ENCODE measurements around the gene SOCS1.
A peak's percentile ranks its signal among the peaks of the same experiment; 100 is the strongest.
"Not testable (repeated sequence)": the region's sequence is repeated elsewhere in the genome, so short reads cannot be mapped to it uniquely, and the experiment has no call there.

SOCS1 gene

GRCh38 chr16:11224894-11225676 lies 30.9 kb downstream of the SOCS1 start:
- DNase-seq (ENCODE audit: low read depth), result peak; percentile 82

DNA sequence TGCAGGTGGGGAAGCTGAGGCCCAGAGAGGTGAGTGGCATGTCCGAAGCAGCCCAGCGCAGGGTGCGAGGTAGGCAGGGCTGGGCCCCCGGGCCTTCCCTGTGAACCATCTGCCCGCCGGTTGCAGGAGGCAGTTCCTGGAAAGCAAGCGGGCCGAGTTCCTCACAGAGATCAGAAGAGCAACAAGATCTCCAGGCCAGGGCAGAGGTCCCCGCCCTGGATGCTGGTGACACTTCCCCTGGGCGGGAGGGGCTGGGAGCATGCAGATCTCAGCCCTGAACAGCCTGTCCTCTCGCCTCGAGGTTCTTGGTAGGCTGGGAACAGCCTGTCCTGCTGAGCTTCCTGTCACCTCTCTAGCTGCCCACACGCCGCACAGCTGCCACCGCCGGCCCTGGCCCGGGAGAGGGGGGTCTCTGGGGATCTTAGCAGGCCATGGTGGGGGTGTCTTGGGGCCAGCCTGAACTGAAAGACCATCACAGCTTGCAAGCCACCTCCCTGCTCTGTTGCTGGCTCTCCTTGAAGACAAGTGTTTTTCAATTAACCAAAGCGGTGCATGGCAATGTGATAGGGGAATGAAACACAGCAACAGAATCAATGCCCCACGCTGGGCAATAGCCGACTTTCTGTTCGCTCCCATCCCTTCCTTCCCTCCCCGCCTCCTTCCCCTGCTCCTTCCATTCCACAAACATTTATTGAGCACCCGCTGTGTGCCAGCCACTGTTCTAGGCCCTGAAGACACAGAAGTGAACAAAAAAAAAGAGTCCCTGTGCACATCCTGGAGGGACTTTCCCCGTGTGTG lies 31.7 kb downstream of the SOCS1 start:
- peak; percentile 72 for DNase-seq (ENCODE audit: low read depth)

- not testable (repeated sequence) for DNase-seq (ENCODE audit: low read depth)
Measured at GRCh38 chr16:11220507-11220906, 35.5 kb downstream of the SOCS1 start.

DNA sequence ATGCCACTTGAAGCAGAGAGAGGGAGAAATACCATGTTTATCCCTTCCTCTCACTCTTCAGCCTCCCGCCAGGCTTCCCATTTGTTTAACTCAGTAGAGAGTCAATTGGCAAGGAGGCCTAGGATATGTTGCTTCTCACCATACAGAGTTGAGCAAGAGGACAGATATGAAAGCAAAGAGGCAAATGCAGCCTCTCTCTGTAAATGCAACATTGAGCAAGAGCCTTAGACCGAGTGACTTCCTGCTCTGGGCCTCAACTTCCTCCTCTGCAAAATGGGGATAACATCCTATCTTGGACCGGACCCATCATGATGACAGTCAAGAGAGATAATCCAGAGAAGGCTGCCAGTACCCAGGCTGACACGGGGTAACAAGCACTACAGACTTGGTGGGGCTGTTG lies 36.8 kb downstream of the SOCS1 start:
- DNase-seq (ENCODE audit: low read depth), result no peak

GRCh38 chr16:11218604-11218962 lies 37.4 kb downstream of the SOCS1 start:
- DNase-seq (ENCODE audit: low read depth), result no peak

- DNase-seq (ENCODE audit: low read depth), result no peak
Measured at GRCh38 chr16:11217651-11218603, 38.1 kb downstream of the SOCS1 start.

DNA sequence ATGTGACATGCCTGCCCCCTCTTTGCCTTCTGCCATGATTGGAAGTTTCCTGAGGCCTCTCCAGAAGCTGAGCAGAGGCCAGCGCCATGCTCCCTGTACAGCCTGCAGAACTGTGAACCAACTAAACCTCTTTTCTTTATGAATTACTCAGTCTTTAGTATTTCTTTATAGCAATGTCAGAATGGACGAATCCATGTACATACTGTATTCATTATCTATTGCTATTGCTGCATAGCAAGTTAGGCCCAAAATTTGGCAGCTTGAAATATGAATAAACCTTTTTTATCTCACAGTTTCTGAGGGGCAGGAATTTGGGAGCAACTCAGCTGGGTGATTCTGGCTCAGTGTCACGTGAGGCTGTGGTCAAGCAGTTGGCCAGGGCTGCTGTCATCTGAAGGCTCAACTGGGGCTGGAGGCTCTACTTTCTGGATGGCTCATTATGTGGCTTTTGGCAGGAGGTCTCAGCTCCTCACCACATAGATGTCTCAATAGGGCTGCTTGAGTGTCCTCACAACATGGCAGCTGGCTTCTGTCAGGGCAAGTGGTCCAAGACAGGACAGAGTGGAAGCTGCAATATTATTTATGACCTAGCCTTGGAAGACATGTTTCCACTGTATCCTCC lies 40.0 kb downstream of the SOCS1 start:
- no peak for DNase-seq (ENCODE audit: low read depth)

DNA sequence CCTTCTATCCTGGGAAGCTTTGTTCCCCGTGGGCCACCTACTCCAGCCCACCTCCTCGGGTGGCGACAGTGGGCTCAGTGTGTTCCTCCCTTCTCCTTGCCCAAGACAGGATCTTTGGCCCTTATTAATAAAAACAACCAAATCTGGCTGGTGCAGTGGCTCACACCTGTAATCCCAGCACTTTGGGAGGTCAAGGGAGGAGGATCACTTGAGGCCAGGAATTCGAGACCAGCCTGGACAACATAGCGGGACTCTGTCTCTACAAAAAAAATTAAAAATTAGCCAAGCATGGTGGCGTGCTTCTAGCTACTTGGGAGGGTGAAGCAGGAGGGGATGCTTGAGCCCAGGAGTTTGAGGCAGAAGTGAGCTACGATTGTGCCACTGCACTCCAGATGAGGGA lies 42.2 kb downstream of the SOCS1 start:
- DNase-seq (ENCODE audit: low read depth), result no peak

DNA sequence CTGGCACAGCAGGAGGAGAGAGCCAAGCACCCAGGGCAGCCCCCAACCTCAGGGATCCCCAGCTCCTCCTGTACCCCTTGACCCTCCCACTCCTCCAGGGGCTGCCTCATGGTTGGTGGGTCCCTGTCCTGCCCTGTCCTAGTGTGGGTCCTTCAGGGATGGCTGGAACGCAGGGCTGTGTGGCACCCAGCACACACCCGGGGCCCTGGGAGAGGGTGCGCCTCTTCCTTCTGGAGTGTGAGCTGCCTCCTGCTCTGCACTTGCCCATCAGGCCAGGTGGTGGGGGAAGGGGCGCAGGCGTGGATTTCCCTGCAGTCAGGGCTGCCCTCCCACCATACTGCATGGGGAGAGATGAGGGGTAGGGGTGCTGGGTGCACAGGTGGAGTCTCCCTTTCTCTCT lies 42.6 kb downstream of the SOCS1 start:
- no peak for DNase-seq (ENCODE audit: low read depth)

DNA sequence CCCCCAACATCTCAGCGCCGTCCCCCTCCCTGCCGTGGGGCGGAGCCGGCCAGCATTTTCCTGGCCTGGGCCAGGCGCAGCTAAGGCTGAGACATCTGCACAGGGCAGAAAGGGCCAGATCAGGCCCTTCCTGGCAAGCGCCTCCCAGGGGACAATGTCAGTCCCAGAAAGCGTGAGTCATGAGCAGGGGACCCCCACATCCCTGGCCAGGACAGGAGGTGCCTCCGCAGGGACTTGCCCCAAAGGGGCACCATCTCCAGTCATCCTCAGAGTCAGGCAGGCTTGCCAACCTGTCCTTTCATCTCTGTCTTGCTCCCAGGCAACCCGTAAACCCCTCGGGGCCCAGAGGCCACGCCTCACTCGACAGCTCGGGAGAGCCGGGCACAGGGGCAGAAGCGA lies 43.2 kb downstream of the SOCS1 start:
- no peak for DNase-seq (ENCODE audit: low read depth)

DNA sequence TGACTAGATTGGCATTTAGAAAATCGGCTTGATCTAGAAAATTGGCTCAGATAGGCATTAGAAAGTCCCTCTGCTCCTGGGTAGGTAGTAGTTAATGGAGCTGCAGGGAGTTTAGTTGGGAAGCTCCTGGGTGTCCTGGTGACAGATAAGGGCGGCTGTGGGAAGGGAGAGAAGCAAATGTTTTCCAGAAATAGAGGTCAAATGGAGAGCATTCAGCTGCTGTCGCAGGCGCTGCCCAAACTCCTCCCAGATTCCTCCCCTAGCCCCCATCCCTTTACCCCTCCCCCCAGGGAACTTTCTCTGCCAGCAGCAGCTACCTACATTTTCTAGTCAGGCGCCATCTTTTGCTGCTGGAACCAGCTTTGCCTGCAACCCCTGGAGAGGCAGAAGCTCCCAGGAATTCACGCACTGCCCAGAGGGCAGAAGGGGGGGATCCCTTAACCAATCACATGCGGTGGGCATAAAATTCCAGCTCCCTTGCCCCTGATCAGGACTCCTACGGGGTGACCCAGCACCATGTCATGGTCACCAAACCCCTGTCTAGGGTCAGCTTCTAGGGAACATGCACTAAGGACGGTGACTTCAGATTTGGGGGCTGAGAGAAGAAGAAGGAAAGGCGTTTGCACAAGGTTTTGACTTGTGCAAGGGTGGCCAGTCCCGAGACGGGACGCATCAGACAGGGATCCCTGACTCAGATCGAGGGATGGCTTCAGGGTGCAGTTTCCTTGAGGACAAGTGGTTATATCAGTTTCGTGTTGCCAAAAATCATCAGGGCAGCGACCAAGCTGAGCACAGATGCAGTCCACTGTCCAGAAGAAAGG lies 43.8 kb downstream of the SOCS1 start:
- no peak for DNase-seq (ENCODE audit: low read depth)

DNA sequence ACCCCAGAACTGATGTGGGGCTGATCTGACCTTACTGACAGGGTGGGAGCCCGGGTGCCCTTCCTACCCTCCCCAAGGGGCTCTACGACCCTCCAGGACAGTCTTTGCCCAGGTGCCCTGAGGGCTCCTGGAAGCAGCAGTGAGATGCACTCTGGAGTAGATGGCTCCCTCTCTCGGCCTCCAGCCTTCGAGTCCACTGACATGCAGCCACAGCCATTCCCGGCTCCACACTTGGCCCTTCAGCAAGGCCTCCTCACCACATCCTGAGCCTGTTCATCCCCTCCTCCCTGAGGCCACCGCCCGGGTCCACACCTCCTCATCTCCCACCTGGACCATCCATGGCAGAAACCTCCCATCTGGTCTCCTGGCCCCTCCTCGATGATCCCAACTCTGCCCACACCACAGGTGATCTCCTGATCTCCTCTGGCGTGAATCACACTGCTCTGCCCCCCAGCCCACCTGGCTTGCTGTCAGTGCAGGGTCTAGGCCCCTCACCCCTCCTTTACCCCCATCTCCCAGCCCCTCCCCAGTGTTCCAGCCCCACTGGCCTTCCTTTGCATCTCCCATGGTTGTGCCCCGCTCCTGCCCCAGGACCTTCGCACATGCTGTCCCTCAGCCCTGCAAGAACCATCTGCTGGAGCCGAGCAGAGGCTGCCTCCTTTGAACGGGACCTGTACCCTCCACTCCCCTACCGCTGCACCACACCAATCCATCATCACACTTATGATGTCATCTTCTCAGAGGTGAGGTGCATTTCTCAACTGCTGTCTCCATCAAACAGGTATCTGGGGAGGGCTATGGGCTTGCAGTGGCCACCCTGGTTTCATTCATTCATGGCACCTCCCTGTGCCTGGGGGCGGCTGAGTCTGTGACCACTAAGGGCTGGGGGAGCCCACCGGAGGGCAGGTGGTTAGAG lies 44.7 kb downstream of the SOCS1 start:
- no peak for DNase-seq (ENCODE audit: low read depth)

DNA sequence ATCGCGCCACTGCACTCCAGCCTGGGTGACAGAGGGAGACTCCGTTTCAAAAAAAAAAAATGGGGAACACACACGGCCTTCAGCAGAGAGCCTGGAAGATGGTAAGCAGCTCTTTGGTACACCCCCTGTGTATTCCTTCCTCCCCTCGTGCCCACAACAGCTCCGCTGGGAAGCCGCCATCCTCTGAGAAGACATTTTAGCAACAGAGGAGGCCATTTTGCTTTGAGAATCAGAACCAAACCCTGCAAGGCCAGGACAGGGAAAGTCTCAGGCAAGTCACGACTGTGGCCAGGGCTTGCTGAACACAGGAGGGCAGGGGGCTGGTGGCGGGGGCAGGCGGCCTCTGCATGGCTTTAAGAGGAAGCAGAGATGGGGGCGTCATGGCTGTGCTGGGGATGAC lies 45.7 kb downstream of the SOCS1 start:
- no peak for DNase-seq (ENCODE audit: low read depth)

DNA sequence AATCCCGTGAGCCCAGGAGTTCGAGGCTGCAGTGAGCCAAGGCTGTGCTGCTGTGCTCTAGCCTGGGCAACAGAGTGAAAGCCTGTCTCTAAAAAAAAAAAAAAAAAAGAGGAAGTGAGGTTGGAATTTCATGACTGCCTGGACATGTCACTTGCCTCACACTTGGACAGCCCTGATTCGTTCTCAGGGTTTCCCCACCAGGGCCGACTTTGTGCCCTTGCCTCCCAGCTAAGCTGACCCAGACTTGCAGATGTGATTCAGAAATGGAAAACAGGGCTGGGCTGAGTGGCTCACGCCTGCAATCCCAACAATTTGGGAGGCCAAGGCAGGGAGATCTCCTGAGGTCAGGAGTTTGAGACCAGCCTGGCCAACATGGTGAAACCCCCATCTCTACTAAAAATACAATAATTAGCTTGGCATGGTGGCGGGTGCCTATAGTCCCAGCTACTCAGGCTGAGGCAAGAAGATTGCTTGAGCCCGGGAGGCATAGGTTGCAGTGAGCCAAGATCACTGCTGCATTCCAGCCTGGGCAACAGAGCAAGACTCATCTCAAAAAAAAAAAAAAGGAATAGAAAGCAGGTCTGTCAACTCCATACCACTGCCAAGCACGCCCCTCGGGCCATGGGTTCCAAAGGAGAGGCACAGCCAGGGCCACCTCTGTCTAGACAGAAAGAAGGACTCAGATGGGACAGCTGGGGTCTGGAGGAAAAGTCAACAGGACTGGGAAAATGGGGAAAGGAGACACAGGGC lies 46.9 kb downstream of the SOCS1 start:
- DNase-seq (ENCODE audit: low read depth), result no peak

- DNase-seq (ENCODE audit: low read depth), result no peak
Measured at GRCh38 chr16:11207646-11208045, 48.4 kb downstream of the SOCS1 start.

GRCh38 chr16:11205754-11206581 lies 50.0 kb downstream of the SOCS1 start:
- DNase-seq (ENCODE audit: low read depth), result no peak

GRCh38 chr16:11205065-11205699 lies 50.8 kb downstream of the SOCS1 start:
- DNase-seq (ENCODE audit: low read depth), result no peak

- DNase-seq (ENCODE audit: low read depth), result no peak
Measured at GRCh38 chr16:11204513-11205047, 51.4 kb downstream of the SOCS1 start.
